IgD-negative memory B cell (primary cell): ENCODE results near the gene PKIB. TPM values are rescaled to one million over a fixed set of nuclear protein-coding genes. Genes with fewer than 3 reads are reported as not detected.

Experiments used
- H3K27ac Mint-ChIP-seq, 3 donors: one replicate each; pipeline ENCODE4 v1.8.0; 2020 to 2022; ENCODE audit warnings: mild to moderate bottlenecking in 3 of 3, mixed read lengths in 3 of 3, moderate library complexity in 1 of 3
- H3K27me3 Mint-ChIP-seq: one replicate; pipeline ENCODE4 v1.8.0; 2021; ENCODE audit warnings: mixed read lengths
- H3K36me3 Mint-ChIP-seq: one replicate; pipeline ENCODE4 v1.8.0; 2020; ENCODE audit warnings: mild to moderate bottlenecking, mixed read lengths
- H3K4me1 Mint-ChIP-seq, 3 donors: one replicate each; pipeline ENCODE4 v1.8.0; 2020 to 2022; ENCODE audit warnings: mixed read lengths in 3 of 3, mild to moderate bottlenecking in 1 of 3
- H3K4me3 Mint-ChIP-seq, 4 donors: one replicate each; pipeline ENCODE4 v1.8.0; 2020 to 2022; ENCODE audit warnings: mild to moderate bottlenecking in 4 of 4, mixed read lengths in 4 of 4, moderate library complexity in 3 of 4
- H3K9me3 Mint-ChIP-seq, 3 donors: one replicate each; pipeline ENCODE4 v1.8.0; 2020 to 2021; ENCODE audit warnings: mixed read lengths in 3 of 3, mild to moderate bottlenecking in 1 of 3
- polyA plus RNA-seq: library from polyadenylated mRNA; unstranded; fragments of 300-500 nt; fragmentation: Illumina TruSeq; gene quantifications from one replicate; pipeline ENCODE4 v1.2.3, GENCODE V29; 2021

Gene PKIB
- polyA plus RNA-seq, 1 donor from 2014 or later, result not detected

DNA sequence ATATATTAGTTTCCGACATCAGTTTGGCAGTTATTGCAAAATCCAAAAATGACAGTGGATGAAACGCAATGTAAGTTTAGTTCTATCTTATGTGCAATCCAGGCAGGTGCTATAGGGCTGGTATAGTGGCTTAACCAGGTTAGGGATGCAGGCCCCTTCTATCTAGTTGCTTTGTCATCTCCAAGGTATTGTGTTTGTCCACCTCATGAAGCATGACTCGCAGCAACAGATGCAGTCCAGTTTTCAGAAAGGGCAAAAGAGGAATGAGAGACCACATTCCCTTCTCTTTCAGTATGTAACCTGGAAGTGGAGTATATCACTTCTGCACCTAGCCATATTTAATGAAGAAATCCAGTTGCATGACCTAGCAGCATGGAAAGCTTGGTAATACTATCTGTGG, 59.7 kb downstream of the PKIB start:
- Mint-ChIP-seq H3K4me1 (peaks cover 4 to 12% (median 7%) of the 10 kb centered on the region in 3 donors), H3K36me3 (no peaks in the 10 kb centered on the region), H3K27ac (no peak overlapping the region), H3K4me3 (no peak overlapping the region), H3K9me3 (peaks cover 0 to 2% (median 0%) of the 10 kb centered on the region in 3 donors), H3K27me3 (no peaks in the 10 kb centered on the region)

DNA sequence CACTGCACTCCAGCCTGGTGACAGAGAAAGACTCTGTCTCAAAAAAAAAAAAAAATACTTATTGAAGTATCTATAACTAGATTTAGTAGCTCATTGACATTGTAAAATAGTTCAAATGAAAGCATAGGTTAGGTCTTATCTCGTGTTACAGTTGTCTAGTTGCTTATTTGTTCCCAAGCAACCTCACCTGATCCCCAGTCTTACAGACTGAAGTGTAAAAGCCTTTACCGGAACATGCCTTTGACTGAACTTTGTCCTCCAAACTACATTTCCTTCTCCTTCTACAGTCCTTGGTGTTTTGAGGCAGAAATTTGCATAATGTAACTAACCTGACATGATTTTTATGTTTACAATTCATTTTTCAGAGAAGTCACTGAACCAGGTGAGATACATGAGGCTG, 61.0 kb downstream of the PKIB start:
- H3K9me3 Mint-ChIP-seq, result peaks cover 0 to 2% (median 0%) of the 10 kb centered on the region in 3 donors
- no peak overlapping the region for H3K4me3 Mint-ChIP-seq
- no peaks in the 10 kb centered on the region for H3K36me3 Mint-ChIP-seq

DNA sequence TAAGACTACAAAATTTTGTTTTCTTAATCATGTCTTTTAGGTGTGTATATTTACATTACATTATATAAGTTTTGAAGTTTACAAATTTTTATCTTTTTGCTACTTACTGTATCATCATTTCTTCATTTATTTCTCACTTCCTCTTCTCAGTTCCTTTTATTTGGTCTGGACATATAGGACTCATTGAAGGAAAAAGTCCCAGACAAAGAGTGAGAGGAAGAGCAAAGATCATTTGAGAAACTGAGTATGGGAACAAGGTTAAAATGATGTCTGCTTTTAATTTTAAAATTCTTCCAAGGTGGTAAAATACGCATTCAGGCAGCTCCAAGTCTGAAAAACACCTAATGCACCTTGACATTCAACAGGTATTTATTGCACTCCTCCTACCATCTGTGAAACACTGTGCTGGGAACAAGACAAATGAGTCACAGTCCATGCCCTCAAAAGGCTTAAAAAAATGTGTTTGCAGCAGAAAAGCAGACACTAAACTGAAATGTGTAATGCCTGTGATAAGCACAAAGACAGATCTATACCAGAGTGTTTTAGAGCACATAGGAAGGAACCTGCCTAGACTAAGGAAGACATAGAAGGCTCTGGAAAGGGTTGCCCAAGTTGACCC, 63.2 kb downstream of the PKIB start:
- peaks cover 0 to 2% (median 1%) of the 10 kb centered on the region in 3 donors for H3K9me3 Mint-ChIP-seq
- no peak overlapping the region for H3K27ac Mint-ChIP-seq
- H3K36me3 Mint-ChIP-seq, result no peaks in the 10 kb centered on the region
- H3K4me3 Mint-ChIP-seq, result no peak overlapping the region
- no peaks in the 10 kb centered on the region for H3K27me3 Mint-ChIP-seq
- H3K4me1 Mint-ChIP-seq, result peaks cover 4 to 12% (median 7%) of the 10 kb centered on the region in 3 donors

More for the DNA sequence above, 61.0 kb downstream of the PKIB start:
- no peaks in the 10 kb centered on the region for H3K27me3 Mint-ChIP-seq
- H3K4me1 Mint-ChIP-seq, result peaks cover 4 to 12% (median 7%) of the 10 kb centered on the region in 3 donors
- H3K27ac Mint-ChIP-seq, result no peak overlapping the region

DNA sequence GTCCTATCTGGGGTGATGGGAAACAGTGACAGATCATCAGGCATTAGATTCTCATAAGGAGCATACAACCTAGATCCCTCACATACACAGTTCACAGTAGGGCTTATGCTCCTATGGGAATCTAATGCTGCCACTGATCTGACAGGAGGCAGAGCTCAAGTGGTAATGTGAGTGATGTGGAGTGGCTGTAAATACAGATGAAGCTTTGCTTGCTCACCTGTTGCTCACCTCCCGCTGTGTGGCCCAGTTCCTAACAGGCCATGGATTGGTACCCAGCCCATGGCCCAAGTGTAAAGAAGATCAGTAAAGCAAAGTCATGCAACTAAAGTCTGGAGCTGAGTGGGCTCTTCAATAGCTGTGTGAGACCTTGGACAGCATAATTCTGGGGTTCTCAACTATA, 65.9 kb downstream of the PKIB start:
- Mint-ChIP-seq H3K27me3 (no peaks in the 10 kb centered on the region), H3K4me3 (no peak overlapping the region), H3K36me3 (no peaks in the 10 kb centered on the region), H3K9me3 (peaks cover 0 to 1% (median 0%) of the 10 kb centered on the region in 3 donors), H3K4me1 (peaks cover 4 to 12% (median 7%) of the 10 kb centered on the region in 3 donors), H3K27ac (no peak overlapping the region)

DNA sequence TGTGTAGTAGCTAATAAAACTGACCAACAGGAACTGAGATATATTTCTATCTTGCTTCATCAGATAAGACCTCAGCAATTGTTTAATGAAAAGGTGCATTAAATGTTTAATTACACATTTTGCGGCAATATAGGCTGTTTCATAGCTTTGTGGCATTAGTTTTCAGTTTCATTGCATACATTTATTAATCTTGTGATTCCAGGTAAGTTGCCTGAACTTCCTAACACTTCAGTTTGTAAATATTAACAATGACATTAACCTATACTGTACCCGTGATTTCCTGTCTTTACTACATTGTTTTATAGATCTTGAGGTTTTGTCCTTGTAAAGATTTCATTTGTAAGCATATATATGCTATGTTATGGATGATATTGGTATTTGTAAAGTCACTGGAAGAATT, 66.5 kb downstream of the PKIB start:
- peaks cover 0 to 1% (median 0%) of the 10 kb centered on the region in 3 donors for H3K9me3 Mint-ChIP-seq
- no peak overlapping the region for H3K27ac Mint-ChIP-seq
- H3K27me3 Mint-ChIP-seq, result no peaks in the 10 kb centered on the region
- peaks cover 4 to 12% (median 7%) of the 10 kb centered on the region in 3 donors for H3K4me1 Mint-ChIP-seq
- no peak overlapping the region for H3K4me3 Mint-ChIP-seq
- H3K36me3 Mint-ChIP-seq, result no peaks in the 10 kb centered on the region

DNA sequence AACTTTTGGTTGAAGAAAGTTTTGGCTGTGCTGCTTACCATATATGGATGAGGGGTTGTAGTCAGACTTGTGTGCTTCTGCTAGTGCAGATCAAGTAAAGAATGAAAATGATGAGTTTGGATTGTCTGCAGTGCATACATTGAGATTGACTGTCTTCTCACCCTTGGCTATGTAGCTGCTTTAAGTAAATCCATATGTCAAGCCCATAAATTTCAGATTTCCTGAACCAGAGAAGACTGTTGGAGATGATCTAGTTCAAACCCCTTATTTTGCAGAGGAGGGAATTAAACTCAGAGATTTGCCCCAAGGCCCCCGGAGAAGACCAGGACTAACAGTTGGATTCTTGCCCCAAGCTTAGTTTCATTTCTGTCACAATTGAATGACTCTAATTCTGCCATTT, 67.2 kb downstream of the PKIB start:
- Mint-ChIP-seq H3K27ac (no peak overlapping the region), H3K36me3 (no peaks in the 10 kb centered on the region), H3K9me3 (peaks cover 0 to 1% (median 0%) of the 10 kb centered on the region in 3 donors), H3K27me3 (no peaks in the 10 kb centered on the region), H3K4me3 (no peak overlapping the region), H3K4me1 (peaks cover 4 to 10% (median 7%) of the 10 kb centered on the region in 3 donors)

DNA sequence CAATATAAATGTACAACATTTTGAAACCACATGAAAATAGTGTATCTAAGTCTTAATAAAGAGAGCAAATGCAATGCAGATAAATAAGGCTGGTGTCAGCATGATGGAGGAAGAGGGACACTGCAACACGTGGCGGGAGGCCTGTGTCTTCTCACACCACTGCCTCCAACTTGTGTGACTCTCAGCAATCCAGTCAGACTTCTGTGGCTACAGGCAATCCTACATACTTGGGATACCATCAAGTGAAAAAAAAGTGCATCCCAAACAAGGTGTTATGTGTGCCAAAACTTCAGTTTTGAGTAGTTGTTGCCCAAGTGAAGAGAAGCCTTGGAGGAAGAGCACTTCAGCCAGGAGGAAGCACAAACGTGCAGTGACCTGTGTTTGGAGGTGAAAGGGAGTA, 68.6 kb downstream of the PKIB start:
- Mint-ChIP-seq H3K27me3 (no peaks in the 10 kb centered on the region), H3K36me3 (no peaks in the 10 kb centered on the region), H3K27ac (no peak overlapping the region), H3K9me3 (peaks cover 0 to 4% (median 0%) of the 10 kb centered on the region in 3 donors), H3K4me3 (no peak overlapping the region), H3K4me1 (peaks cover 0 to 3% (median 2%) of the 10 kb centered on the region in 3 donors)

DNA sequence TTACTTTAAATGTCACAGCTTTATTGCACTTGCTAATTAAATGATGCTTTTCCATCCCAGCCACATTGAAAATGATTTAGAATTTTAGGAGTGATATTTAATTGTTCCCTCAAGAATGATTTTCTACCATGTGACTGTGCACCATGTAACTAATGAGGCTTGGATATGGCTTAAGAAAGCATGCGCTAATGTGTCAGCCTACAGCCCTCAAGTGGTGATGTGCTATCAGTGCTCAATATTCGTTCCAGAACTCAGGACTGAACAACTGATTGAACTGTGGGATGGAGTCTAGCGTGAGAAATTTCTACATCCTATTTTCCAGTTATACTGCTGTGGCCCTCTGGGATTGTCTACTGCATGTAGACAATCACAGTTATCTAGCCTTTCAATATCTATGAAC, 71.5 kb downstream of the PKIB start:
- no peaks in the 10 kb centered on the region for H3K36me3 Mint-ChIP-seq
- no peak overlapping the region for H3K27ac Mint-ChIP-seq
- no peak overlapping the region for H3K4me3 Mint-ChIP-seq
- H3K9me3 Mint-ChIP-seq, result peaks cover 0 to 4% (median 0%) of the 10 kb centered on the region in 3 donors
- H3K27me3 Mint-ChIP-seq, result no peaks in the 10 kb centered on the region
- no peaks in the 10 kb centered on the region for H3K4me1 Mint-ChIP-seq

DNA sequence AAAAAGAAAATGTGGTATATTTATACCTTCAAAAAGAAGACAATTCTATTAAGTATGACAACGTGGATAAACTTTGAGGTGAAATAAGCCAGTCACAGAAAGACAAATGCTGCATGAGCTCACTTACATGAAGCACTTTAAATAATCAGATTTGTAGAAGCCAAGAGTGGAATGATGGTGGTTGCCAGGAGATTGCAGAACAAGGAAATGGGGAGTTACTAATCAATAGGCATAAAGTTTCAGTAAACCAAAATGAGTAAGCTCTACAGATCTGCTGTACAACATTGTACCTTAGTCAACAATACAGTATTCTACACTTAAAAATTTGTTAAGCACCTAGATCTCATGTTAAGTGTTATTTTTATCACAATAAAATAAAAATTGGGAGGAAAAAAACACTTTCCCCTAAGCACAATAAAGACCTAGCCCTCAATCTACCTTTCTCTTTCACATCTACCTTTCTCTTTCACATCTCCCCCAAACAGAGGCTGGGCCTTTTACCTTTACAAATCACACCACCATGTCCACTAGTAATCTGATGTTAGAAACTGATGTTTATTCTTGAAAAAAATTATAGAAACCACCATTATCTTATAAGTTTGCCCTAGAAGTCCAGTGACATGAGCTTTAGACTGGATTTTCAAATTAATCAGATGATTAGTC, 73.9 kb downstream of the PKIB start:
- Mint-ChIP-seq H3K27ac (no peak overlapping the region), H3K36me3 (no peaks in the 10 kb centered on the region), H3K4me3 (no peak overlapping the region), H3K4me1 (no peaks in the 10 kb centered on the region), H3K9me3 (peaks cover 0 to 3% (median 2%) of the 10 kb centered on the region in 3 donors), H3K27me3 (no peaks in the 10 kb centered on the region)

DNA sequence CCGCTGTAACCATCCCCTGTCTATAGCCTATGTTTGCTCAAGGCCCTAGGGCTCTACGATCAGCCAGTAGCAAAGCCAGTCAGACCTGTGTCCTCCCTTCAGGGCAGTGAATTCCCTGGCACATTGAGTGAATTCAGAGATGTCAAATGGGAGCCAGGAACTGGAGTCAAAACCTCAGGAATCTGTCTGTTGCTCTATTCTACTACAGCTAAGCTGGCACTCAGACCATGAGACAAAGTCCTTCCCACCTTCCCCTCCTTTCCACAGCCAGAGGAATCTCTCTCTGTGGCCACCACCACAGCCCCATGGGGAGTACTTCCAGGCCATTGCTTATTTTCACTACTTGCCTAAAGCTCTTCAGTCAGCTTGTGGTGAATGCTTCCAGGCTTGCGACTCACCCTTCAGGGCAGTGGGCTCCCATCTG, 82.0 kb downstream of the PKIB start:
- Mint-ChIP-seq H3K9me3 (peaks cover 0 to 5% (median 0%) of the 10 kb centered on the region in 3 donors), H3K27ac (no peak overlapping the region), H3K27me3 (no peaks in the 10 kb centered on the region)

DNA sequence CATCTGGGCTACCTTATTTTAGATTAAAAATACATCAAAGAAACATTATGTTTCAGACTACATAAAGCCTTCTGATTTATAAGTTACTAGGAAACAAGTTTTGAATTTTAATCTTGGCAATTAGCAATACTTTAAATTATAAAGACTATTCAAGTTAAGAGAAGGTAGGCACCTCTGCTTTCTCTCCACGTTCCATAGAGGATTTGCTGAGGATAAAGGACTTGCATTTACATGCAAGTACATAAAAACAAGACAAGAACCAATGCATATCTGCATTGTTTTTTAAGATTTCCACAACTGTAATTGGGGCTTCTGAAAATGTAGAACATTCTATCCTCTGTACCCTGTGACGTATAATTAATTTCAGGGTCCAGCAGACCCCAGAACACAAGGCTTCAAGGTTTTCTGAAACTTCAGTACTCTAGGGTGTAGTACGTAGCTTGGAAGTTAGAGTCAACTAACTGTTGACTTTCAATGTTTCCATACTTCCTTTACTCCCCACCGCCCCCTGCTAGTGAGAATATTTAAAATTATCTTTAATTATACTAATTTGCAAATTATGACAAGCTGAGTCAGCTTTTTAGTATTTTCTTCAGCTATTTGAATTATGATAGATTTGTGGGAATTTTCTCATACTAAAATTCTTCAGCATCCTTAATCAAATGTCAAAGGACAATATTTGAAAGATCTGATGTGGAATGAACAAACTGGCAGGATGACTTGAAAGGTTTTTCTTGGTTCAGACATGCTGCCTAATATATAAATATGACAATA, 82.8 kb downstream of the PKIB start:
- H3K9me3 Mint-ChIP-seq, result peaks cover 0 to 5% (median 0%) of the 10 kb centered on the region in 3 donors
- no peak overlapping the region for H3K4me3 Mint-ChIP-seq
- no peaks in the 10 kb centered on the region for H3K4me1 Mint-ChIP-seq
- no peaks in the 10 kb centered on the region for H3K27me3 Mint-ChIP-seq
- no peaks in the 10 kb centered on the region for H3K36me3 Mint-ChIP-seq
- no peak overlapping the region for H3K27ac Mint-ChIP-seq

More for the DNA sequence above, 82.0 kb downstream of the PKIB start:
- Mint-ChIP-seq H3K4me3 (no peak overlapping the region), H3K4me1 (no peaks in the 10 kb centered on the region), H3K36me3 (no peaks in the 10 kb centered on the region)

DNA sequence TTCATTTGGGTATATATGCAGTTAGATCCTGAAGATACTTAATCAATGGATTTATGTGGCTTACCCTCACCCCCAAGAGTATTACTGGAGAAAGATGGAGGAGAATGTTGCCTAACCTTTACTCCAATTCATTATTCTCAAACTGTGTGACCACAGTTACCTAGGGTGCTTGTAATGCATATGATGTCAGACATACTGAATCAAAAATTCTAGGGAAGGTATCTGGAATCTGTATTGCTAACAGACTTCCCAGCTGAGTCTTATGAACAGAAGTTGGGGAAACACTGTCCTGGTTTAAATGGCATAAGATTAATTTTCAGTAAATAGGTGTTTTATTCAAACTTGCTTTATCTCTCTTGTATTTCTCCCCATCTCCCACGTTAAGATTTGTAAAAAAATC, 83.9 kb downstream of the PKIB start:
- H3K9me3 Mint-ChIP-seq, result peaks cover 0 to 3% (median 0%) of the 10 kb centered on the region in 3 donors
- no peaks in the 10 kb centered on the region for H3K36me3 Mint-ChIP-seq
- H3K27ac Mint-ChIP-seq, result no peak overlapping the region
- H3K4me3 Mint-ChIP-seq, result no peak overlapping the region
- H3K27me3 Mint-ChIP-seq, result no peaks in the 10 kb centered on the region
- H3K4me1 Mint-ChIP-seq, result no peaks in the 10 kb centered on the region

DNA sequence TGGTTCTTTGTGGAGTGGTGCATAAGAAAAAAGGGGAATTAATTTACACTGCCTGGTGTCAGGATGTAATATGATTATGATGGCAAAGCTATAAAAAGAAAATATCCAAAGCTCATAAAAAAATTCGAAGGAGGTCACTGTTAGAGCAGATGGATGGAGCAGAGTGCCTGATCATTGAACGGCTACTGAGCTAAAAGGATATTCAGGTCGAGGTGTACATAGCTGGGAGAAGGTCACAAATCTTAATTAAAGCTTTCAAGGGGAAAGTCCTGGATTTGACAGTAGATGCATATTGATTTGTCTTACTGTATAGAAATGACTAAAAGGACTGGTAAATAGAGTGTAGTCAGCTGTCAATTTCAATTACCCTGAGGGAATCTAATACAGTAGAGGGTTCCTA, 84.4 kb downstream of the PKIB start:
- Mint-ChIP-seq H3K9me3 (no peaks in the 10 kb centered on the region), H3K4me3 (no peak overlapping the region), H3K27ac (no peak overlapping the region), H3K36me3 (no peaks in the 10 kb centered on the region), H3K4me1 (no peaks in the 10 kb centered on the region), H3K27me3 (no peaks in the 10 kb centered on the region)

DNA sequence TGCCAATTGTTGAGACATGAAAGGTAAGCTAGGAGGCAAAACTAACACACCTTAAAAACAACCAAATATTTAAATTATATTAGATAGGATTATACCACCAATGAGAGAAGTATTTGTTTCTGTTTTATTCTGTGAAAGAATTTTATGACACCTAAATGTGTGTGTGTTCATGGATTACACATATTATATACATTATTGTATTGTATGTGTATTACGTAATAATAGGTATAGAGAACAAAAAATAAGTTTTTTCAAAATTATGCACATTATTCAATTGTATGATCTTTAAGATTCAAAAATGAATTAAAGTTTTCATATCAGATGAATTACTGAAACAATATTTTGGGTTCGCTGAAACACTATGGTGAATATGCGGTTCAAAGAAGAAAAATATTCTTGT, 85.0 kb downstream of the PKIB start:
- H3K9me3 Mint-ChIP-seq, result no peaks in the 10 kb centered on the region
- H3K4me3 Mint-ChIP-seq, result no peak overlapping the region
- no peaks in the 10 kb centered on the region for H3K27me3 Mint-ChIP-seq
- no peak overlapping the region for H3K27ac Mint-ChIP-seq
- H3K36me3 Mint-ChIP-seq, result no peaks in the 10 kb centered on the region
- H3K4me1 Mint-ChIP-seq, result no peaks in the 10 kb centered on the region

DNA sequence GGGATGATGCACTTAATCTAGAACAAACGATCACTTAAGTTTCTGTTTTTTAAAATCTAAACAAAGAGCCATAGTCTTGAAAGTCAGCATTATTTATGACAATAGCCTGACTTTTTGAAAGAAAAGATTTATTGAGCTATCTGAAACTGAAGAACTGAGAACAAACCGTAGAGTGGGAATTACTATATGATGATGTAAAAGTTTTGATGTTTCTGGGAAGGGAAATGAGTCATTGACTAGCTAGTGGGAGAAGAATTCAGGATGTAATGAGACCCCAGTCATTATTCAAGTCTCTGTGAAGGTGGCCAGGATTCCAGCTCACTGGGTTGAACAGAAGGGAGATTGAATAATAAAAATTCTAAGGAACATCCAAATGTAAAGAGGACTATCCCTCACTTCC, 85.9 kb downstream of the PKIB start:
- H3K4me1 Mint-ChIP-seq, result no peaks in the 10 kb centered on the region
- H3K27ac Mint-ChIP-seq, result no peak overlapping the region
- no peaks in the 10 kb centered on the region for H3K9me3 Mint-ChIP-seq
- no peaks in the 10 kb centered on the region for H3K27me3 Mint-ChIP-seq
- H3K36me3 Mint-ChIP-seq, result no peaks in the 10 kb centered on the region
- no peak overlapping the region for H3K4me3 Mint-ChIP-seq
